ENCODE results near the gene HDAC11. TPM values are rescaled to one million over a fixed set of nuclear protein-coding genes. Genes with fewer than 3 reads are reported as not detected.
A peak's percentile ranks its signal among the peaks of the same experiment; 100 is the strongest.

HDAC11 gene
- total and polyA plus RNA-seq, 9 of the 15 experiments (the other 6 are each of a cell fraction or from before 2014, with no cell fraction given), result 0.60 to 6.0 (median 4.5) TPM

DNA sequence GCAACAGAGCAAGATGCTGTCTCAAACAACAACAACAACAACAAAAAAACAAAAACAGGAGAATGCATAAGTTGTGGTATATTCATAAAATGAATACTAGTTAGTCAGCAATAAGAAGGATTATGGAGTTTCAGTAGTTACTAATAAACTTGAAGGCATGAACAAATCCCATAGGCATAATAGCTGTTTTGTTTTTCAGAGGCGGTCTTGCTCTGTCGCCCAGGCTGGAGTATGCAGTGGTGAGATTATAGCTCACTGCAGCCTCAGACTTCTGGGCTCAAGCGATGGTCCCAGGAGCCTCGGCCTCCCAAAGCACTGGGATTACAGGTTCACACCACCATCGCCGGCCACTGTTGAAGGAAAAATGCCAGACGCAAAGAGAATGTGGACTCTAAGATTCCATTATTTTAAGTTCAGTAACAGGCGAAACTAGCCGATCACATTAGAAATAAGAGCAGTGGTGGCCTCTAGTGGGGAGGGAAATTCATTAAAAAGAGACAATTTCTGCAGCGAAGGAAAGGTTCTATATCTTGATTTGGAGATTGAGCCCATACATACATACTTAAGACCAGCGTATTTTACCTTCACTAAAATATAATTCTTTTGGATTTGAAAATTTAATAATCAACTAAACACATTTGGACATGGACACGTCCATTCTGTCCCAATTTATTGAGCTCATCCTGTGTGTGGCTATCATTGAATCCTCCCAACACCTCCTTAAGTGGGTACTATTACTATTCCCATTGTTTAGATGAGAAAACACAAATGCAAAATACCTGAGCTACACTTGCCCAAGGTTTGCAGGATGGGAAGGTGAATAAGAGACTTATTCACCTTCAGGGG, 27.4 kb upstream of the HDAC11 start (continued):
- TF ChIP-seq E2F5 (CRISPR knock-in tag; IDR thresholded peaks at IDR 0.05) (no peak), SRF (CRISPR knock-in tag; IDR thresholded peaks at IDR 0.05) (0 out of 4 replicates have a peak, but pooled peaks of 1 of the 2 experiments have one; percentile 3), E2F1 (CRISPR knock-in tag; IDR thresholded peaks at IDR 0.05) (no peak), MYC (IDR thresholded peaks at IDR 0.05; ENCODE audit: low read depth, low read length) (0 out of 2 replicates have a peak, but pooled peaks have one; percentile 10), MYC (CRISPR knock-in tag; IDR thresholded peaks at IDR 0.05; ENCODE audit: borderline replicate concordance, low read depth) (no peak), MBD2 (IDR thresholded peaks at IDR 0.05; ENCODE audit: borderline replicate concordance, low read depth) (no peak), ZNF592 (IDR thresholded peaks at IDR 0.05) (peak; percentile 49; the same call in 1 of the 2 replicates), RAD21 (CRISPR knock-in tag; conservative IDR thresholded peaks at IDR 0.05 in 1 of 2, IDR thresholded peaks at IDR 0.05 in 1 of 2) (peak; percentile 87 to 90), ZNF316 (IDR thresholded peaks at IDR 0.05) (peak; percentile 84), RBM15 (IDR thresholded peaks at IDR 0.05; ENCODE audit: insufficient read depth, low read length) (no peak), PHTF2 (CRISPR knock-in tag; IDR thresholded peaks at IDR 0.05) (no peak), L3MBTL2 (IDR thresholded peaks at IDR 0.05) (peak; percentile 11; the same call in 1 of the 2 replicates), SMARCB1 (IDR thresholded peaks at IDR 0.05; ENCODE audit: insufficient read length, low read depth) (no peak), ZNF133 (CRISPR knock-in tag; IDR thresholded peaks at IDR 0.05) (no peak), ZFP1 (CRISPR knock-in tag; IDR thresholded peaks at IDR 0.05) (peak; percentile 65; the same call in 1 of the 2 replicates)
- TF ChIP-seq, protein P1, sequence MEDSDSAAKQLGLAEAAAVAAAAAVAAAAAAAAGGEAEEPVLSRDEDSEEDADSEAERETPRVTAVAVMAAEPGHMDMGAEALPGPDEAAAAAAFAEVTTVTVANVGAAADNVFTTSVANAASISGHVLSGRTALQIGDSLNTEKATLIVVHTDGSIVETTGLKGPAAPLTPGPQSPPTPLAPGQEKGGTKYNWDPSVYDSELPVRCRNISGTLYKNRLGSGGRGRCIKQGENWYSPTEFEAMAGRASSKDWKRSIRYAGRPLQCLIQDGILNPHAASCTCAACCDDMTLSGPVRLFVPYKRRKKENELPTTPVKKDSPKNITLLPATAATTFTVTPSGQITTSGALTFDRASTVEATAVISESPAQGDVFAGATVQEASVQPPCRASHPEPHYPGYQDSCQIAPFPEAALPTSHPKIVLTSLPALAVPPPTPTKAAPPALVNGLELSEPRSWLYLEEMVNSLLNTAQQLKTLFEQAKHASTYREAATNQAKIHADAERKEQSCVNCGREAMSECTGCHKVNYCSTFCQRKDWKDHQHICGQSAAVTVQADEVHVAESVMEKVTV (CRISPR knock-in tag; IDR thresholded peaks at IDR 0.05), result peak; percentile 65
- TF ChIP-seq, protein P2, sequence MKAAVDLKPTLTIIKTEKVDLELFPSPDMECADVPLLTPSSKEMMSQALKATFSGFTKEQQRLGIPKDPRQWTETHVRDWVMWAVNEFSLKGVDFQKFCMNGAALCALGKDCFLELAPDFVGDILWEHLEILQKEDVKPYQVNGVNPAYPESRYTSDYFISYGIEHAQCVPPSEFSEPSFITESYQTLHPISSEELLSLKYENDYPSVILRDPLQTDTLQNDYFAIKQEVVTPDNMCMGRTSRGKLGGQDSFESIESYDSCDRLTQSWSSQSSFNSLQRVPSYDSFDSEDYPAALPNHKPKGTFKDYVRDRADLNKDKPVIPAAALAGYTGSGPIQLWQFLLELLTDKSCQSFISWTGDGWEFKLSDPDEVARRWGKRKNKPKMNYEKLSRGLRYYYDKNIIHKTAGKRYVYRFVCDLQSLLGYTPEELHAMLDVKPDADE (conservative IDR thresholded peaks at IDR 0.05; ENCODE audit: control insufficient read depth, low read depth, low read length), result 0 out of 2 replicates have a peak, but pooled peaks have one; percentile 13

Measured in K562 (cell line).